ENCODE results near the gene DHRSX. TPM values are rescaled to one million over a fixed set of nuclear protein-coding genes. Genes with fewer than 3 reads are reported as not detected.
"Not testable (repeated sequence)": the region's sequence is repeated elsewhere in the genome, so short reads cannot be mapped to it uniquely, and the experiment has no call there.

Gene DHRSX
- polyA plus RNA-seq, 3 donors, result 12.9 to 33.2 (median 28.3) TPM

GRCh38 chrX:2350036-2350435 lies 150.7 kb downstream of the DHRSX start:
- not testable (repeated sequence) for H3K4me1 Mint-ChIP-seq, H3K27ac Mint-ChIP-seq

GRCh38 chrX:2348211-2348610 lies 152.6 kb downstream of the DHRSX start:
- H3K27me3 Mint-ChIP-seq (ENCODE audit: low read depth in 3 of 3), result peaks cover 0 to 2% (median 0%) of the 10 kb centered on the region in 3 donors
- H3K4me3 ChIP-seq (replicated peaks in 1 of 3; ENCODE audit: low read depth in 2 of 3, low read length in 3 of 3), result no peak overlapping the region
- no peaks in the 10 kb centered on the region for H3K27me3 ChIP-seq (ENCODE audit: control insufficient read depth in 2 of 2, insufficient read depth in 2 of 2, low read length in 2 of 2)
- intact Hi-C loops (cut with micrococcal nuclease), result no loop called here
- H3K79me2 ChIP-seq (ENCODE audit: insufficient read depth, low read length), result no peaks in the 10 kb centered on the region
- H3K27ac Mint-ChIP-seq, result no peak overlapping the region
- 75% methylated on average over 4 of the region's 5 CpGs for WGBS (ENCODE audit: insufficient coverage)
- peaks cover 5% of the 10 kb centered on the region for H3K4me1 Mint-ChIP-seq
- H3K9ac ChIP-seq (ENCODE audit: insufficient read depth, low read length, poor library complexity, severe bottlenecking), result no peak overlapping the region
- no peak for TF ChIP-seq CTCF (IDR thresholded peaks at IDR 0.05)
- H3K4me1 ChIP-seq (ENCODE audit: control insufficient read depth in 1 of 2, insufficient read depth in 2 of 2, low read length in 2 of 2), result peaks cover 0 to 2% of the 10 kb centered on the region in 2 donors
- no peaks in the 10 kb centered on the region for H3K9me3 ChIP-seq (replicated peaks in 1 of 2; ENCODE audit: control insufficient read depth in 1 of 2, insufficient read depth in 1 of 2, low read length in 2 of 2)
- H3K4me3 Mint-ChIP-seq, result no peak overlapping the region
- no peak overlapping the region for H2AFZ ChIP-seq (ENCODE audit: insufficient read depth, low read depth, low read length, poor library complexity, severe bottlenecking)
- DNase-seq, result no peak
- H3K36me3 Mint-ChIP-seq, result peaks cover 30% of the 10 kb centered on the region in 2 donors
- H4K20me1 ChIP-seq (ENCODE audit: insufficient read depth, low read length), result no peaks in the 10 kb centered on the region
- H3K36me3 ChIP-seq (replicated peaks in 1 of 2; ENCODE audit: control insufficient read depth in 1 of 2, insufficient read depth in 2 of 2, low read length in 2 of 2), result peaks cover 6 to 7% of the 10 kb centered on the region in 2 donors
- H3K4me2 ChIP-seq (replicated peaks; ENCODE audit: extremely low read depth, low read length, poor library complexity, severe bottlenecking), result no peak overlapping the region
- H3K9me3 Mint-ChIP-seq, result peaks cover 0 to 14% (median 4%) of the 10 kb centered on the region in 7 donors
- no peak overlapping the region for H3K27ac ChIP-seq (ENCODE audit: low read depth in 1 of 2, low read length in 2 of 2)

More at GRCh38 chrX:2350036-2350435, 150.7 kb downstream of the DHRSX start:
- H3K4me3 Mint-ChIP-seq; H3K4me3 ChIP-seq (replicated peaks in 1 of 3; ENCODE audit: low read depth in 2 of 3, low read length in 3 of 3); H3K79me2 ChIP-seq (ENCODE audit: insufficient read depth, low read length); DNase-seq; H4K20me1 ChIP-seq (ENCODE audit: insufficient read depth, low read length); intact Hi-C loops (cut with micrococcal nuclease); H3K27ac ChIP-seq (ENCODE audit: low read depth in 1 of 2, low read length in 2 of 2); H3K9me3 ChIP-seq (replicated peaks in 1 of 2; ENCODE audit: control insufficient read depth in 1 of 2, insufficient read depth in 1 of 2, low read length in 2 of 2); H3K27me3 ChIP-seq (ENCODE audit: control insufficient read depth in 2 of 2, insufficient read depth in 2 of 2, low read length in 2 of 2); H2AFZ ChIP-seq (ENCODE audit: insufficient read depth, low read depth, low read length, poor library complexity, severe bottlenecking); H3K4me1 ChIP-seq (ENCODE audit: control insufficient read depth in 1 of 2, insufficient read depth in 2 of 2, low read length in 2 of 2); H3K9ac ChIP-seq (ENCODE audit: insufficient read depth, low read length, poor library complexity, severe bottlenecking); H3K4me2 ChIP-seq (replicated peaks; ENCODE audit: extremely low read depth, low read length, poor library complexity, severe bottlenecking); H3K27me3 Mint-ChIP-seq (ENCODE audit: low read depth in 3 of 3): not testable (repeated sequence)
- H3K9me3 Mint-ChIP-seq, result peaks cover 0 to 14% (median 4%) of the 10 kb centered on the region in 7 donors
- H3K36me3 Mint-ChIP-seq, result peaks cover 44 to 45% of the 10 kb centered on the region in 2 donors
- WGBS (ENCODE audit: insufficient coverage), result 100% methylated on average over 3 of the region's 9 CpGs
- H3K36me3 ChIP-seq (replicated peaks in 1 of 2; ENCODE audit: control insufficient read depth in 1 of 2, insufficient read depth in 2 of 2, low read length in 2 of 2), result peaks cover 4 to 14% of the 10 kb centered on the region in 2 donors

Data from CD14-positive monocyte (primary cell).